NCI-H128 (cell line): ENCODE results near the gene STAC.
"Not testable (repeated sequence)": the region's sequence is repeated elsewhere in the genome, so short reads cannot be mapped to it uniquely, and the experiment has no call there.

Experiments
- DNase-seq: peaks from one replicate; lab custom pipeline; 2025; ENCODE audit not compliant: unreplicated experiment; lab: John Stamatoyannopoulos, UW

The STAC gene

DNA sequence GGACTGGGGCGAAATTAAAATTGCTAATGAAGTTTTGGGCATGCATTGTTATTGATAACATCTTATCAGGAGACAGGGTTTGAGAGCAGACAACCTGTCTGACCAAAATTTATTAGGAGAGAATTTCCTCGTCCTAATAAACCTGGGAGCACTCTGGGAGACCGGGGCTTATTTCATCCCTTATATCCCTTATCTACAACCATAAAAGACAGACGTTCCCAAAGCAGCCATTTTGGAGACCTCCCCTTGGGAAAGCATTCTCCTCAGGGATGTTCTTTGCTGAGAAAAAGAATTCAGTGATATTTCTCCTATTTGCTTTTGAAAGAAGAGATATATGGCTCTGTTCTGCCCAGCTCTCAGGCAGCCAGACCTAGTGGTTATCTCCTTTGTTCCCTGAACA, 198.1 kb downstream of the STAC start:
- DNase-seq = not testable (repeated sequence)

- no peak for DNase-seq
These were observed 199.4 kb downstream of the STAC start for GRCh38 chr3:36579746-36580145.

DNA sequence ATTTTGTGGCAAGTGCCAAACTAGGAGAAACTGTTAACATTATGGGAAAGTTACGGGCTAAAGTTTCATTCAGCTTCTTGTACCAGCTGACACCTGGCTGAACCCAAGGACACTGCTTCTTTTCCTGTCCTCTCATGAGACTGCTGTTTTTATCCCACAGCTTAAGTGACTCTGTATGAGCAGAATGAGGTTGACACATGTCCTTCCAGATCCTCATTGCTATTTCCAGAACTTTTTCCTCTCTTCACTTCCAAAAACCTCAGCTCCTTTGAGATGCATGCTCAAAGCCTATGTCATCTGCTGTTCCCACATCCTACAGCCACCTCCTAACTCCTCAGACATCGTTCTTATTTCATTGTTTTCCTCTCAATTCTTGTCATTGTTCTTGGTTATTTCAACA, 200.4 kb downstream of the STAC start:
- DNase-seq = no peak

GRCh38 chr3:36591959-36592358, 211.7 kb downstream of the STAC start:
- DNase-seq = no peak

DNA sequence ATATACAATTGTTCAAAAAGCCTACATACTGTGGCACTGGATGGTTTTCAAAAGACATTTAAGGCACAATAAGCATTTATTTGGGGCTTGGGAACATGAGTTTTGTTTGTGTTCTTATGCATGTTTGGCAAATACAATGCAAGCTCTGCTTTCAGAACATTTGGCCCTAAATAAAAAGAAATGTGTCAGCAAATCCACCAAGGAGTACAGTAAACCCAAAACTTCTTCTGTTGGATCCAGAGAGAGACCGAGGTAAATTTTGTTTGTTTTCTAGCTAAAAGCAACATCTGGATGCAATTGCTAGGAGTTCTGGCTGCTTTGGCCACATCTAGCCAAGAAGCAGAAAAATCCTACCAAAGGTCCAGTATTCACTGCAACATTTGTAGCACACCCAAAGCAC, 215.2 kb downstream of the STAC start:
- no peak for DNase-seq

- no peak for DNase-seq
These were observed 216.1 kb downstream of the STAC start for GRCh38 chr3:36596419-36596818.

GRCh38 chr3:36597422-36597821, 217.1 kb downstream of the STAC start:
- DNase-seq = no peak
